Ascending aorta (tissue), 2 donors: ENCODE results near the gene TAF9. TPM values are rescaled to one million over a fixed set of nuclear protein-coding genes. Genes with fewer than 3 reads are reported as not detected.

Source experiments
- DNase-seq, 2 donors: peaks; one replicate each; pipeline ENCODE4 v3.0.0-alpha.2; 2019; ENCODE audit warnings: low spot score in 2 of 2
- H3K27ac ChIP-seq, 2 donors: fragments of 200-600 bp; sonication (generic); one replicate each; pipeline ENCODE4 v1.5.1; 2016 to 2017; ENCODE audit warnings: mild to moderate bottlenecking in 1 of 2
- H3K27me3 ChIP-seq: fragments of 200-600 bp; sonication (generic); one replicate; pipeline ENCODE4 v1.5.1; 2017
- H3K36me3 ChIP-seq, 2 donors: fragments of 200-600 bp; sonication (generic); one replicate each; pipeline ENCODE4 v1.5.1; 2016
- H3K4me1 ChIP-seq, 2 donors: fragments of 200-600 bp; sonication (generic); one replicate each; pipeline ENCODE4 v1.5.1; 2016 to 2017; ENCODE audit warnings: mild to moderate bottlenecking in 1 of 2
- H3K4me3 ChIP-seq, 2 donors: fragments of 200-600 bp; sonication (generic); one replicate each; pipeline ENCODE4 v1.5.1; 2016 to 2017; ENCODE audit warnings: mild to moderate bottlenecking in 1 of 2
- H3K9me3 ChIP-seq, 2 donors: fragments of 200-600 bp; sonication (generic); one replicate each; pipeline ENCODE4 v1.5.1; 2016
- intact Hi-C: fragments of 100-400 bp; cut with DNase I; formaldehyde crosslinking; loops from one replicate; pipeline ENCODE4 v1.15.1; 2023
- total RNA-seq: library from RNA; depleted of rRNA; stranded (reverse); fragments of >200 nt; gene quantifications from one replicate; pipeline ENCODE4 v1.1.0, GENCODE V29; 2016
- TF ChIP-seq, protein P1 (sequence below), 3 experiments: fragments of 200-600 bp in 2 of 3; fragments of 450-650 bp in 1 of 3; sonication (generic) in 2 of 3; IDR thresholded peaks; one replicate each; pipeline ENCODE4 v1.5.1; 2016 to 2019; ENCODE audit warnings: antibody characterized with exemption in 3 of 3, mild to moderate bottlenecking in 1 of 3, moderate library complexity in 1 of 3

Gene TAF9
- total RNA-seq, 1 donor from 2014 or later = 6.3 TPM

DNA sequence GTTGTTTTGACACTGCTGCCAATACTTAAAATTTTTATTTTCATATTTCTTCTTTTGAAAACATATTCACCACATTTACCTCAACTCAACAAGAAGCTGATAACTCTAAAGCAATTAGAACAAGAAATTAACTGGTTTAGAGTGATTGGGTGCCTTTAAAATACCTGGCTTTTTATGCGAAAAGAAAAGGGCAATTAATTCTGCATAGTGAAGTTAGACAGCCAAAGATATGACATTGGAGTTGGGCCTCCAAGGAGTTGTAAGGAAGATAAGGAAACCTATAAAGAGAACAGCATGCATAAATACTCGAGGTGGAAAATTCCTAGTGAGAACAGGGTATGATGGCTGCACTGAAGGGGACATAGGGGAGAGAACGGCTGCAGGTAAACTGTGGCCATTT is 9.6 kb downstream of the TAF9 start:
- Histone ChIP-seq H3K27me3 (no peaks in the 10 kb centered on the region), H3K9me3 (no peaks in the 10 kb centered on the region), H3K4me1 (no peaks in the 10 kb centered on the region), H3K4me3 (no peak overlapping the region), H3K36me3 (peaks cover 10 to 20% of the 10 kb centered on the region in 2 donors), H3K27ac (no peak overlapping the region)
- TF ChIP-seq, protein P1, sequence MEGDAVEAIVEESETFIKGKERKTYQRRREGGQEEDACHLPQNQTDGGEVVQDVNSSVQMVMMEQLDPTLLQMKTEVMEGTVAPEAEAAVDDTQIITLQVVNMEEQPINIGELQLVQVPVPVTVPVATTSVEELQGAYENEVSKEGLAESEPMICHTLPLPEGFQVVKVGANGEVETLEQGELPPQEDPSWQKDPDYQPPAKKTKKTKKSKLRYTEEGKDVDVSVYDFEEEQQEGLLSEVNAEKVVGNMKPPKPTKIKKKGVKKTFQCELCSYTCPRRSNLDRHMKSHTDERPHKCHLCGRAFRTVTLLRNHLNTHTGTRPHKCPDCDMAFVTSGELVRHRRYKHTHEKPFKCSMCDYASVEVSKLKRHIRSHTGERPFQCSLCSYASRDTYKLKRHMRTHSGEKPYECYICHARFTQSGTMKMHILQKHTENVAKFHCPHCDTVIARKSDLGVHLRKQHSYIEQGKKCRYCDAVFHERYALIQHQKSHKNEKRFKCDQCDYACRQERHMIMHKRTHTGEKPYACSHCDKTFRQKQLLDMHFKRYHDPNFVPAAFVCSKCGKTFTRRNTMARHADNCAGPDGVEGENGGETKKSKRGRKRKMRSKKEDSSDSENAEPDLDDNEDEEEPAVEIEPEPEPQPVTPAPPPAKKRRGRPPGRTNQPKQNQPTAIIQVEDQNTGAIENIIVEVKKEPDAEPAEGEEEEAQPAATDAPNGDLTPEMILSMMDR (IDR thresholded peaks at IDR 0.05) = no peak
- intact Hi-C loops = no loop called here
- no peak for DNase-seq

DNA sequence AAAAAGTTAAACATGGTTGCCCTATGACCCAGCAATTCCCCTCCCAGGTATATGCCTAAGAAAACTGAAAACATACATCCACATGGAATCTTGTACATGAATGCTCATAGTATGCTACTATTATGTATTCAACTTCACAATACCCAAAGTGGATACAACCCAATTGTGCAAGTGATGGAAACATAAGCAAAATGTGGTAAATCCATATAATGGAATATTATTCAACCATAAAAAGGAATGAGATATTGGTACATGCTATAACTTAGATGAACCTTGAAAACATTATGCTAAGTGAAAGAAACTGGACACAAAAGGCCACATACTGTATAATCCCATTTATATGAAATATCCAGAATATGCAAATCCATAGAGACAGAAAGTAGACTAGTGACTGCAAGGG is 18.7 kb downstream of the TAF9 start:
- Histone ChIP-seq H3K27ac (no peak overlapping the region), H3K36me3 (peaks cover 27 to 57% of the 10 kb centered on the region in 2 donors), H3K9me3 (no peaks in the 10 kb centered on the region), H3K4me3 (no peak overlapping the region), H3K27me3 (no peaks in the 10 kb centered on the region), H3K4me1 (no peaks in the 10 kb centered on the region)
- TF ChIP-seq, protein P1 (IDR thresholded peaks at IDR 0.05) = no peak
- no peak for DNase-seq
- intact Hi-C loops = no loop called here

DNA sequence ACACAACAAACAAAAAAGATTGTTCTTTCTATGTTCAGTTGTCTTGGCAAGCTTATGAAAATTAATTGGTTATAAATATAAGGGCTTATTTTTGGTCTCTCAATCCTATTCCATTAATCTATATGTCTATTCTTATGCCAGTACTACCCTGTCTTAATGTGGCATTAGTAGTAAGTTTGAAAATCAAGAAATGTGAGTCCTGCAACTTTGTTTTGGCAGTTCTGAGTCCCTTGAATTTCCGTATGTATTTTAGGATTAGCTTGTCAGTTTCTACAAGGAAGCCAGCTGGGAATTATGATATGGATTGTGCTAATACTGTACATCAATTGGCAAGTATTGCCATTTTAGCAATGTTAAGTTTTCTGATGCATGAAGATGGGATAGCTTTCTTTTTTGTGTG is 26.2 kb downstream of the TAF9 start:
- no peaks in the 10 kb centered on the region for H3K9me3 ChIP-seq
- H3K27me3 ChIP-seq = no peaks in the 10 kb centered on the region
- no peak for DNase-seq
- TF ChIP-seq, protein P1 (IDR thresholded peaks at IDR 0.05) = no peak
- H3K27ac ChIP-seq = no peak overlapping the region
- intact Hi-C loops = no loop called here
- no peaks in the 10 kb centered on the region for H3K4me1 ChIP-seq
- no peaks in the 10 kb centered on the region for H3K36me3 ChIP-seq
- no peak overlapping the region for H3K4me3 ChIP-seq

DNA sequence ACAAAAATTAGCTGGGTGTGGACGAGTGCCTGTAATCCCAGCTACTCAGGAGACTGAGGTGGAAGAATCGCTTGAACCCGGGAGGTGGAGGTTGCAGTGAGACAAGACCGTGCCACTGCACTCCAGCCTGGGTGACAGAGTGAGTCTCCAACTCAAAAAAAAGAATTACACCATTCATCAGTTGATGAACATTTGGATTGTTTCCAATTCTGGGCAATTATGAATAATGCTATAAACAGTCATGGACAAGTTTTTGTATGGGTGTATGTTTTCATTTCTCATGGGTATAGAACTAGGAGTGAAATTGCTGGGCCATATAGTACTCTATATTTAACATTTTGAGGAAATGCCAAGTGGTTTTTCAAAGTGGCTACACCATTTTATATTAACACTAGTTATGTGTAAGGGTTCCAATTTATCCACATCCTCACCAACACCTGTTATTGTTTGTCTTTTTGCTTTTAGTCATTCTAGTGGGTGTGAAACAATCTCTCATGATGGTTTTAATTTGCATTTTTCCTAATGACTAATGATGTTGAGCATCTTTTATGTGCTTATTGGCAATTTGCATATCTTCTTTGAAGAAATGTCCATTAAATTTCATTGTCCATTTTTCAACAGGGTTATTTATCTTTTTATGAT is 27.7 kb downstream of the TAF9 start:
- intact Hi-C loops = no loop called here
- no peak for DNase-seq
- Histone ChIP-seq H3K27ac (no peak overlapping the region), H3K4me3 (no peak overlapping the region), H3K36me3 (no peaks in the 10 kb centered on the region), H3K4me1 (no peaks in the 10 kb centered on the region), H3K9me3 (no peaks in the 10 kb centered on the region), H3K27me3 (no peaks in the 10 kb centered on the region)
- TF ChIP-seq, protein P1 (IDR thresholded peaks at IDR 0.05) = no peak

DNA sequence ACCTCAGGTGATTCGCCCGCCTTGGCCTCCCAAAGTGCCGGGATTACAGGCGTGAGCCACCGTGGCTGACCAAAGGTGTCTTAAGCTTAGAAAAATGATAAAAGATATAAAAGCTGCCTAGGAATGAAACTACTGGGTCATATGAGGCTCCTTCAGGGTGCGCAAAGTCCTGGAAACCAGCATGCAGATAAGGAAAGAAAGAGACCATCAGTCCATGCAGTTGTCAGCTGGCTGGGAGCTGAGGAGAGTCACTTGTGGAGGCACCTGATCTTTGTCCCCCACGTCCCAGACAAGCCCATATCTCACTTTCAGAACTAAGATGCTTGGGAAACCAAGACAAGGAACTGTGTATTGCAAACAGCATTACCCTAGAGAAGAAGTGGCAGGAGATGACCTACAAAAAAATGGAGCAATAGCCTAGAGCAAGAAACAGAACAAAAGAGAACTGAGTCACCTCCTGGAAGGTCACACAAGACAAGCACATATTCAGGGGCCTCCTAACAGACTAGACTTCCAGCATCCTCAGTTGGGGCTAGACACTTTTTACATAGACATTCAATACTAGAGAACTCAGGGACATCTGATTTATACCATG is 33.9 kb downstream of the TAF9 start:
- Histone ChIP-seq H3K9me3 (no peaks in the 10 kb centered on the region), H3K27me3 (no peaks in the 10 kb centered on the region), H3K4me3 (no peak overlapping the region), H3K36me3 (no peaks in the 10 kb centered on the region), H3K27ac (no peak overlapping the region), H3K4me1 (peaks cover 0 to 9% of the 10 kb centered on the region in 2 donors)
- intact Hi-C loops = loop anchor here (1.0 to 10.0 kb wide), 2 partner anchors 61 to 292 kb away; no protein-coding TSS in a partner anchor
- TF ChIP-seq, protein P1 (IDR thresholded peaks at IDR 0.05) = no peak
- no peak for DNase-seq
